Keratinocyte (primary cell): ENCODE results near the gene SFT2D1.

Experiments used
- CTCF ChIP-seq, 3 experiments: IDR thresholded peaks in 1 of 3; conservative IDR thresholded peaks in 1 of 3; optimal IDR thresholded peaks in 1 of 3; 2 replicates in 2 of 3; 3 replicates in 1 of 3; pipeline versions ENCODE3 to v1.5.1; 2011; ENCODE audit warnings: low read length in 3 of 3, mild to moderate bottlenecking in 3 of 3, moderate library complexity in 2 of 3, control low read depth in 1 of 3, inconsistent platforms in 1 of 3; ENCODE audit not compliant: insufficient read depth in 2 of 3; ENCODE audit errors: extremely low read depth in 1 of 3
- EZH2 ChIP-seq: IDR thresholded peaks from one replicate; pipeline ENCODE4 v1.6.1; 2012; ENCODE audit warnings: inconsistent platforms, mild to moderate bottlenecking, low read length, moderate library complexity

DNA sequence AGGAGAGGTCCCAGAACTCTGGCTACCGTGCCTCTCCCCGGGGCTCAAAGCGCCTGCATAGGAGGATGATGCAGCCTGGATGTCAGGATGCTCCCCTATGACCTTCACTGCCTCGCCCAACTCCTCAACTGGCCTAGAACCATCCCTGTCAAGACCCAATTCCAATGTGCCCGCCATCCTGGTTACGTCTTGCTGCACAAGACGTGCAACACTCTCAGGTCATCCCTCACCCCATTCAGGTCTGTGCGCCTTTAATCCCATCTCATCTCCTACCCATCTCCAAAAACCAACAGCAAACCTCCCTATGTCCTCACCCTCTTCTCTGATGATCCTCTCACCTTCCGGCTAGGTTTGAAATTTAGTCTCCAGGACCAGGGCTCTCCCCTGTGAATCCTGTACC is 3.5 kb downstream of the SFT2D1 start:
- TF ChIP-seq CTCF (optimal IDR thresholded peaks at IDR 0.05 in 1 of 3, IDR thresholded peaks at IDR 0.05 in 1 of 3, conservative IDR thresholded peaks at IDR 0.05 in 1 of 3; ENCODE audit: extremely low read depth in 1 of 3, insufficient read depth in 2 of 3, low read length in 3 of 3): no peak
- TF ChIP-seq EZH2: no peak
